Activated CD8-positive, alpha-beta memory T cell treated with anti-CD3 and anti-CD28 coated beads, Interleukin-2, amount 50 U/mL, for 1 hour (primary cell): ENCODE data around the gene FAM9C.
"Not testable (repeated sequence)": the region's sequence is repeated elsewhere in the genome, so short reads cannot be mapped to it uniquely, and the experiment has no call there.

Experiments
- DNase-seq: peaks from one replicate; pipeline ENCODE4 v3.0.0-alpha.2; 2020; ENCODE audit errors: extremely low read depth

The FAM9C gene

DNA sequence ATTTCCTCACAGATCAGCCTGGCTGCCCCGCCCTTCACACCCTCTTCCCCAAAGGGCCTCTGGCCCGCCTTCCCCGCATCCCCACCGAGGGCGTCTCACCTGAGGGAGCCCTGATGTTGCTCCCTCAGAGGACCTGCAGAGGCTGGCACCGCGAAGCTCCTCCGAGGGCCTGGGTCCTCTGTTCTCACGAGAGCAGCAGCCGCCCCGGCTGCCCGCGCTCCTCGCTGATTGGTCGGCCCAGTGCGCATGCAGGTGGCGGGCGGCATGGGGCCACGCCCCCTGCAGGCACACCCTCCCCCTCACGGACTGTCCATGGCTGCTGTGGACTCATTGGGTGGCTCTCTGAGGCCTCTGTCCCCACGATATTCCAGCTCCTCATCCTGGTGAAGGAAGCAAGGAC is at the start of gene FAM9C:
FAM9C (minus strand) TSS at position 180 of the 400 bp plus-strand sequence. CDS start 831 bp downstream, outside the sequence.
- DNase-seq = no peak

DNA sequence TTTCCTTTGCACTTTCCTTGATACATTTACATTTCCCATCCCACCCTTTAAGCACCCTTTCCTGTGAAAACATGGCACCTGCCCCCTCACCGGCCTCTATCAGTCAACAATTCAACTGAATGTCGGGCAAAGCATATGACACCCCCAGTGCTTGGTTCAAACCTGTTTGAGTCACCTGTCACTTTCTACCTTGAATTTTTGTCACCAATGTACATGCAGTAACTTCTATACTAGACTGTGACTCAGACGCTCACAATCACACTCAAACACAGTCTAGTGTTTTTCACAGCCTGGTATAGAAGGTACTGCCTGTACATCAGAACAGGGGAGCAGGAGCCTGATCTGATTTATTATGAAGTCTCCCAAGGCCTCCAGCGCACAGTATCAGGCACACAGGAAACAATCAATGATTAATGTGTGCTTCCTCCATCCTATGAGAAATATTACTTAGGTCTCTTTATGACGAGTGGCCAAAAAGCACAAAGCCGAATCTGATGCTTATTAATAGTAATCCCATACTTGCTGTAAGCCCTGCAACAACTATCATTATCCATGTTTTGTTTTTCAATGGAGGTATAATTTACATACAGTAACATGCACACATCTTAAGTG is 49.2 kb upstream of the FAM9C start:
- no peak for DNase-seq

DNA sequence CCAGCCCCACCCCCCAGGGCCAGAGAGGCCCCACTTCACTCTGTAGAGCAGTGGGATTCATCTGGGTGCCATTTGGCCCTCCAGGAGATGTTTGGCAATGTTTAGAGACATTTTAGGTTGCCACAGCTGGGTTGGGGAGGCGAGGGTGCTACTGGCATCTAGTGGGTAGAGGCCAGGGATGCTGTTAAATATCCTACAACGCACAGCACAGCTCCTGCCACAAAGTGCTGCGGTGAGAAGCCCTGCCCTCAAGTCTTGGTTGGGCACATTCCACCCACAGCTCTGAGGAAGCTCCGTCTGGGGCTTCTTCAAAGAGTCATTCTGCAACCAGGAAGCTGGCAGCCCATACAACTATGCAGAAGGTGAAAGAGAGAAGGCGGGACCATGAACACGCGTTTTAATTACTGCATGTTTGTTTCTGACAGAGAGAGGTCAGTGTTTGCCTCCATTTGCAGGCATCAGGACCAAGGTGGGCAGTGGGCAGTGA is 48.1 kb upstream of the FAM9C start:
- peak; percentile 65 for DNase-seq

DNA sequence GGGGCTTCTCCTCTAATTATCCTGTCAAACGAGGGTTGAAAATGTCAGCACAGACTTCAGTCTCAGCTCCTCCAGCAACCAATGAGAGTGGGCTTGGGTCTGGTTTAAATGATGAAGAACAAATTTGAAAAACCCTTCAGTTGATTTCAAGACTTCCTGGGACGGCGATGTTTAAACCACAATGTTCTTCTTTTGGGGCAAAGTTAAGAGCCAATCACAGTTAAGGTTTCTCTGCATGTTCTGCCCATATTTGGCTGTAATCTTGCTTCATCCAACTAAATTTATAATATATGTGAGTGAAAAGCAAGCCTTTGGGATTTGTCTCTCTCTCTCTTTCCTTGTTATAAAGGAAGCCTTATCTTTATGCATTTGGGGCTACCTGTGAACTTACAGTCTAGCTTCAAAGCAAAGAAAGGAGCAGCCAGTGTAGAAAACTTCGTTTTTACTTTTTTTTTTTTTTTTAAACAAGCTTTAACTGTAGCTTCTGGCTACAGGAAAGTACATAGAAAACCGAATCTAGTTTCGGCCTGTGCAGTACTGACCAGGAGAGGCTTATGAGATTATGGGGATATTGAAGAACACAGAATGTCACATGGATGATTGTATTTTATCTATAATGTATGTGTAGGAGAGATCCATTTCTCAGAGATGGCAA is 46.8 kb upstream of the FAM9C start:
- no peak for DNase-seq

DNA sequence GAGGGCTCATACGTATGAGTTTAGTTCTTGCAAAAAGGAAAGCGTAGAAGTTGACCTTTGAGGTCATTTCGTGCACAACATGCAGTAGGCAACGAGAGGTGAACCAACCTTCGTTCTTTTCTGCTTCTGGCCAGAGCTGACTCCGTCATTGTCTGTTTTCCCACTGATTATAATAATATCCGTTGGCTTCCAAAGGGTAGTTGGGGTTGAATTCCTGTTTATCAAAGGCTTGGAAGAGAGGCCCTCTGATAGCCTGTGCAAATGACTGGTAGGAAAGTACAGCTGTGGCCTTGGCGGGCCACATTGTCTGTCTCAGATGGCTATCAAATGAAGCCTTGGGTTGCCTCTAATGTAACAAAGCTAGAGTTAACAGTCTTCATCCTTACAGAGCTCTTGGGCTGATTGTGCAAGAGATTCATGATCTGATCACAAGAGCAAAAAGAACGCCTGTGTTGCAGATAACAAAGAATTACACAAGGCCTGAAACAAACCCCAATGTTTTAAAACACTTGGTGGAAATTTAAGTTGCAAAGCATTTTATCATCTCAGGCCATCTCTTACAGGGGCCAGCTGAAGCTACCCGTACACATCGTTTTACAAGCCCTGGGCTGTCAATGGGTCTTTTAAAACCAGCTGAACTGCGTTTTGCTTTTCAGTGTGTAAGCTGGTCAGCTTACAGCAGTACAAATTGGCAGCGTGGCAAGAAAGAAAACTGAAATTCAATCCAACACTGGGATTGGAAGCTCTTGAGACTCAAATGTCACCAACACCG is 46.1 kb upstream of the FAM9C start:
- no peak for DNase-seq

DNA sequence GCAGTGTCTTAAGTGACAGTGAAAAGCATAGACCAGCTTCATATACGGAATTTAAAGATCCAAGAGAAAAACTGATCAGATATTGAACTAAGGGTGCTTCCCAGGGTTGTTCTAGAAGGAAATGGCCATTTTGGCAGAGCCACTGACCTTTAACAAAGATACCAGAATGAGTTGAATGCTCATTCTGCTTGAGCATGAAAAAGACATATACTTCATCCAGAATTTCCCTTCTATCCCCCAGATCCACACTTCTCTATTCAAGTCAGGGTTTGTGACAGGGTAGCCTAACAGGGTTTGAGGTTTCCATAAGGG is 45.6 kb upstream of the FAM9C start:
- DNase-seq = no peak

DNA sequence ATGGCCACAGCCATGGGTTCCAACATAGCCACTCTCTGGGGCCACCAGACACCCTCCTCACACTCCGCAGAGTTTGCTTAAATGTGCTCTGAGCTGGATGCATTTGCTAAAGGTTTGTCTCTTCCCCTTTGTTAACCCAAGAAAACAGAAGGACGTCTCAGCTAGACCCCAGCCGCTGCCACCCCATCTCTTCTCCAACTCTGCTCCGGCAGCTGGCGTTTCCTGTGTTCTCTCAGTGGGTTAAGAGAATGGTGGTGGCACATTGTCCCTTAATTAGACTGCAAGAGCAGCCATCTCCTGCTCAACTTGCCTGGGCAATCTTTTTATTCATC is 43.7 kb upstream of the FAM9C start:
- no peak for DNase-seq

DNA sequence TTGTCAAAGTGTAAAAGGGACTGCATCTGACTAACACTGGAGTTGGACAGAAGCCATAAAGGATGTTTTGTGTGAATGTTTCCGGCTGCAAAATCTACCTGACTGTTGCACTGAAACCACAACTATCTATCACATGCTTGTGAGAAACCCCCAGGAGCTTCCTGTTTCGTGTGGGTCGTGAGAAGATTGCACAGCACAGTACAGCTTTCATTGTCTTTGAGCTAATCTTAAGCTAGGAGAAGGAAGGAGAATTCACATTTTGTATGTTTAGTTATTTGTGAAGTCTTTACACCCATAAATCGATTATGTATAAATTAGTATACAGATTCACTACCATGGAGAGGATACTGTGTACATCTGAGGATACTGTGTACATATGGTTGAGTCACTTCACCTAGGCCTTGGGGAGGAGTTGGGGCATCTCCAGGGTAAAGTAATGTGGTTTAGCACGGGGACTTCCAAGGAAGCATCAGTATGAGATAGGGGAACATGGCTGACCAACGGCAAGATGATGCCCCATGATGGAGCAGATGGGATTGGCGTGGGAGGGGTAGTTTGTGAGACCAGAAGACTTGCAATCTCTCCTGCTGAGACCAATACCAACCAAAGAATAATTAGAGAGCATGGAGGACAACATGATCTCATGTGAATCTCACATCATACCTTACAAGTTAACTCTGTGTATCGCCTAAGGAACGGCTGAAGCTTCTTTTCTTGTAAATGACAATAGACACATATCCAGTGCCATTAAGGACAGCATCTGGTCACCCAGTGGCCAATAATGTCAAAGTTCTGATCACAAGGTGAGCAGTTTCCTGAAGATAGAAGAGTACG is 43.1 kb upstream of the FAM9C start:
- DNase-seq = peak; percentile 55

DNA sequence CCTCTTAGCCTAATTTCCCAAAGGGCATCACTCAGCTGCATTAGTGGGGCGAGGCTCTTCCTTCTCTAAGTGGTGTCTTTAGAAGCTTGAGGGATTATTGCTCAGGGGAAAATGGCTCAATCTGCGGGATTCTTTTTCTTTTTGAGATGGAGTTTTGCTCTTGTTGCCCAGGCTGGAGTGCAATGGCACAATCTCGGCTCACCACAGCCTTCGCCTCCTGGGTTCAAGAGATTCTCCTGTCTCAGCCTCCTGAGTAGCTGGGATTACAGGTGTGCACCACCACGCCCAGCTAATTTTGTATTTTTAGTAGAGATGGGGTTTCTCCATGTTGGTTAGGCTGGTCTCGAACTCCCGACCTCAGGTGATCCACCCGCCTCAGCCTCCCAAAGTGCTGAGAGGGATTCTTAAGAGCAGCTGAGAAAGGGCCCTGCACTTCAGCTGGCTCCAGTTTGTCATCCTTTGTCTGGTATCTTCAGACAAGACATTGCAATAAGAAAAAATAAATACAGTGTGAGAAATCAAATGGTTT is 42.4 kb upstream of the FAM9C start:
- DNase-seq = not testable (repeated sequence)

DNA sequence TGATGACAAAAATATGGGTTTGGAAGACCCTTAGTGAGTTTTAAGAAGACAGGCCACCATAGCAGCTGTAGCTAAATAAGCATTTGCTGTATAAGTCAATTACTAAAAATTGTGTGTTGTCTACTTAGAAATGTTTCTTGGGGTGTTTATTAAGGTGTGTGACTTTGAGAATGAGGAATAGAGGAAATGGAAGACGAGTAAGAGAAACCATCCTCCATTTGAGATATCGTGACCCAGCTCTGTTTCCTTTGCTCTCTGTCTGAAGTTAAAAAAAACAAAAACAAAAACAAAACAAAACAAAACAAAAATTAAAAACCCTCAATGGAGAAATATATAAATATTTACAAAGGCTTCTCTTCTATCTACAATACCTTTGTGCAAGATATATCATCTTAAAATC is 41.7 kb upstream of the FAM9C start:
- no peak for DNase-seq

DNA sequence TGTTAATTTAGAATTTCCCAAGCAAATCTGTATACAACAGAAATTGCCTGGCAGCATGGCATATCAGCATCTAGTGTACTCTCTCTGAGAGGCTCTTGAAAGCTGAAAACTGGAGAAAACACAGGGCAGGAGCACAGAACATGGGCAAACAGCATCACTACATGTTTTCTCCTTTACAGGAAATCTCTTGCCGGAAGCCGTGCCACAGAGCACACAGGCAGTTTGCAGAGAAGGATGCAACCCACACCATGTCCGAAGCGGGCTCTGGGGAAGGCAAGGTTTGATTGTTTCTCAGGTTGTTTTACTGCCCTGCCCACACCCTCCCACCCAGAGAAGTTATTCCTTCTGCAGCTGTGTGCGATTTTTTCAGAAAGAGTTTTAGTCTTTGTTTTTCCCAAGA is 41.1 kb upstream of the FAM9C start:
- DNase-seq = no peak

DNA sequence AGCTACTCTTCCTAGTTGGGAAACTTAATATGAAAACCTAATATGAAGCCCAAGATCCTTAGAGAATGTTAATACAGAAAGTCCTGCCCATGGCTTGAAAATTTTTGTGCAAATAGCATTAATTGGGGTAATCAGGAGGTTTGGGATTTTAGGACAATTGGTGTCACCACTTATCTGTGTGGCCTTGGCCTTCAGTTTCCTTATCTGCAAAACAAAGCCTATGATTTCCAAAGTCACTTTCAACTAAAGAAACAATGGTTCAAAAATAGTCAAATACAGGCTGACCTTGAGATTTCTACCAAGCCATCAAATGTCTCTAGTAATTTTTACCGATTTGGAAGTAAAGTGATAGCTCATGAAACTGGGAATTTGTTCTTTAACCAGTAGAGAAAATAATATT is 40.2 kb upstream of the FAM9C start:
- DNase-seq = no peak

DNA sequence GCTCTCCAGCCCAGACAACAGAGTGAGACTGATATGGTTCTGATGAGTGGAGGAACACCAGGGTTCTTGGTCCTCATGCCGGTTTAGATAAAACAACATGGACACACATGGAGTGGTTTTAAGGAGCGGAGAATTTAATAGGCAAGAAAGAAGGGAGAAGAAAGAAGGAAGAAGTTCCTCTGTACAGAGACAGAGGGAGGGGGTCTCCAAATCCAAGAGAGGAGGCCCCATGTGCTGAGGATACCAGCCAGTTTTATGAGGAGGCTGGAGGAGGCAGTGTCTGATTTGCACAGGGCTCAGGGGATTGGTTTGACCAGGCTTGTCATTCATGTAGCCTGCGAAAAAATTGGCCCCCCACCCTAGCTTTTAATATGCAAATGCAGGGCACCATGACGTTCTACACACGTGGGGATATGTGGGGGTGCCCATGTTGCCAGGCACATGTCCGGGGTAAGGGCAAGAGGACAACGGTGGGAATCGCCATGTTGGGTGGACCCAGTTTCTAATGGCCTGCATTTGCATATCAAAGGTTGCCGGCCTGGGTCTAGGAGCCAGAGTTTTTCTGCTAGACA is 39.4 kb upstream of the FAM9C start:
- DNase-seq = not testable (repeated sequence)

DNA sequence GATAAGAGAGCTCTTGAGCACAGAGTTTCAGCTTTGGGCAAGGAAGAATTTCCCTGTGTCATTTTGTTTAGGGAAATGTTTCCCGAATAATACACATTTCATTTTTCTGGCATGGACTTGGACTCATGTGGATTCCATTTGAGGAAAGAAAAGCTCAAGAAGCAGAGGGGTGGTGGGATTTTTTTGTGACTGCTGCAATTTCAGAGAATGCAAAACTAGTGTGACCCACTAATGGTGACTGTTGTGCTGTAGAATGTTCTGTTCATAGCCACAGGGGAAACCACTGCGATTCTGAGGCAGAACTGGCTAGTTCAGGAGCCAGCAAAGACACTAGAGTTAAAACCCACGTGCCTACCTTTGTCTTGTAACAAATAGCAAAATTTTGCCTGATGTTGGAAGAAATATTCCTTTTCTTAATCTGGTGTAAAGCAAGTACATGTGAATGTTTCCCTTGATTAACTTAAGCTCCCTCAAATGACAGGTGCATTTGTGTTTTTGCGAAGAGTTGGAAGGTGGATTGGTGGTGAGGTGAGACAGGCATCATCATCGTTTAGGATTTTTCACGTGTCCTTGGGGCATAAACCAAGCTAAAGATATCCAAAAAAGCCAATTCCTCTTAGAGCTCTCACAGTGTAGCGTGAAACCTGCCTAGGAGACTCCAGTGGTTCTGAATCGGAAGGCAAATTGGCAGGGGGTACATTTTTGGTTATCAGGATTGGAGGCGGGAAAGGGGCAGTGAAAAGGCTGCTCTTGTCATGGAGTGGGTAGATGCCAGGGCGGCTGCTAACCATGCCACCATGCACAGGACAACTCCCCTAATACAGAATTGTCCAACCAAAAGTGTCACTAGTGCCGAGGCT is 38.0 kb upstream of the FAM9C start:
- DNase-seq = no peak

DNA sequence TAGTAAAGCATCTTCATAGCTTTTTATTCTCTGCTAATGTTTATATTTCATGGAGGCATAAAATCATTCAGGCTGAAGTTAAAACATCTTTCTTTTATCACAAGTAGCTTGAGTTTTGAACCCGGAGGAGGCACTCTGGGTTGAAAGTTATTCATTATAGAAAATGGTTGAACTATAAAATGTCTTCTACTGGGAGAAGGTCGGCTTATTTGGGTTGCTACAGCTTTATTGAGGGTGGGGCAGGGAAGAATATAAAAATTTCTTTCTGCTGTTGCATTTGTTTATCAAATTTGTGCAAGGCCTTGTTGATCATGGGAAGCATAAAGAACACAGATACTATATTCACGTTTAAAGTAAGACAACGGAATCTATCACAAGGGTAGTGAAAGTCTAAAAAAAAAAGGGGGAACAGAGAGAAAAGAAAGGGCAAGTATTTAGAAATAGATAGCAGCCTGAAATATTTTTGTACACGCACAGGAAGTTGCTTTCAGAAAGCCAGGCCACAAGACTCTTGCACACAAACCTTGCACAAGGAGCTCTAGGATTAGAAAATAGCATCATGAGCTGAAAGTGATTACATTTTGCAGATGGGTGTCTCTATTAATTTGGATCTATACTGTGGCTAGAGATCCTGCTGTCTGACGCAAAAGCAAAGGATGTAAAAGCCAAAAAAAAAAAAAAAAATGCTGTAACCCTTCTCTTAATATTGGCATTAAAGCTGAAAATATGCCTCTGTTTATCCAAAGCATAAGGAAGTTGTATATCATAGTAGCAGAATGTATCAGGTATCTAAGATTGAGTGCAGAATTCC is 37.2 kb upstream of the FAM9C start:
- no peak for DNase-seq

DNA sequence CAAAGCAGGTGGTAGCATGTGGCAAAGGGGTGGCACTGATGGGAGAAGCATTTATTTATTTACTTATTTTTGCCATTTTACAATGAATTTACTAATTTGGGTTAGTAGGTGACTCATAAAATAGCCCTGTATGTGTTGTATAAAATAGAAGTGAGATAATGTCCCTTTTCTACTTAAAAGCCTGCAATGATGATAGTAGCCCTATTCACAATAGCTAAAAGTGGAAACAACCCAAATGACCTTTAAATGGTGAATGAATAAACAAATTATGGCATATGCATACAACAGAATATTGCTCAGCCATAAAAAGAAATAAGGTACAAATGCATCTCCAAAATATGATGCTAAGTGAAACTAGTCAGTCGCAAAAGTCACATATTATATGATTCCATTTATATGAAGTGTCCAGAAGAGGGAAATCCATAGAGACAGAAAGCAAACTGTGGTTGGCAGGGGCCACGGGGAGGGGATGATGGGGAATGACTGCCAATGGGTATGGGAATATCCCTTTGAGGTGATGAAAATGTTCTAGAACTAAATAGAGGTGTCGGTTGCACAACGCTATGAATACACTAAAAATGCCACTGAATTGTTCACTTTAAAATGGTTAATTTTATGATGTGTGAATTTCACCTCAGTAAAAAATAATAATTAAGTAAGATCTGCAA is 35.8 kb upstream of the FAM9C start:
- DNase-seq = no peak

DNA sequence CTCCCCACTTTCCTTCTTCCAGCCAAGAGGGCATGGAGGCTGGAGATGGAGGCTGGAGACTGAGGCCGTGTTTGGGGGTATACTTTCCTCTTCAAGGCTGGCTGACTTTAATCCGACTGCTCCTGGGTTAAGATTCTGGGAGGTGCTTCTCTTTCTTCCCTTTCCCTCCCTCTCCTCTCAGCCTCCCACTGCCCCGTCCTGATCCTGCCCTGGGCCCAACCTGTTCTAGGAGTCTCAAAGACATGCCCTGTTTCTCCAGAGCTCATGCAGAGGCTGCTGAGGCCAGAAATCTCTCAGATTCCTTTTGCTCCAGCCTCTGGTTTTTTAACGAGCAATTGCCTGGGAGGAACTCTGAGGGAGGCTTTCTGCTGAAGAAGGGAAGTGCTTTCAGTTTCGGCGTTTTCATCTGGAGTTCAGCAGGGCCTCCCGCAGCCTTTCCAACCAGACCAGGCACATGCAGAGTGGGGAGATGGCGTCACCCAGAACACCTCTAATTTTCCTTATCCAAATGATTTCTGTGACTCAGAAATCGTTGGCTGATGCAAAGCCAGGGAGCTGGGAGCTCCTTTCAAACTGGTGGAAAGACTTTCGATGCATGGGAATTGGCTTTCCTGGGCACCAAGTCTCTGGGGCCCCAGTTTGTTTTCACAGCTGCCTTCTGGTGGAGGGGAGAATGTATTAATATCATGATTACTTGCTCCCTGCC is 34.5 kb upstream of the FAM9C start:
- DNase-seq = no peak

DNA sequence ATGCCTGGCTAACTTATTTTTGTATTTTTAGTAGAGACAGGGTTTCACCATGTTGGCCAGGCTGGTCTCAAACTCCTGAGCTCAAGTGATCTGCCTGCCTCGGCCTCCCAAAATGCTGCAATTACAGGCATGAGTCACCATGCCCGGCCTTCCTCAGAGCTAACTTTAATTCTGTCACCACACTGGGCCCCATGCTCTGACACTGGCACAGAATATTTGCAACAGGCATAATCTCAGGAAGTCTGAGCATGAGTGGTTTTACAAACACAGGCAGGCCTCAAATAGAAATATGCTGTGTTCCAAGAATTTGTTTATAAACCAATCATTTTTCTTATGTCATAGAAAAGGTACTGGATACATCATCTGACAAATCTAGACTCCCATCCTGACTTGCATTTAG is 32.7 kb upstream of the FAM9C start:
- no peak for DNase-seq
